T-helper 2 cell treated with Interferon-gamma antibody and Interleukin-4, amounts not matched to agents 100 ng/mL and 5 ng/mL, for 36 hours (primary cell): ENCODE data around the gene RHEB. TPM values are rescaled to one million over a fixed set of nuclear protein-coding genes. Genes with fewer than 3 reads are reported as not detected.

Experiments
- intact Hi-C: fragments of 100-400 bp; cut with micrococcal nuclease; formaldehyde crosslinking; loops from one replicate; pipeline ENCODE4 v1.15.1; 2023
- total RNA-seq: library from RNA; stranded (reverse); gene quantifications from 2 replicates; pipeline ENCODE4 v1.2.3, GENCODE V29; 2022

The RHEB gene
- total RNA-seq, 1 donor from 2014 or later: 71.1 TPM

DNA sequence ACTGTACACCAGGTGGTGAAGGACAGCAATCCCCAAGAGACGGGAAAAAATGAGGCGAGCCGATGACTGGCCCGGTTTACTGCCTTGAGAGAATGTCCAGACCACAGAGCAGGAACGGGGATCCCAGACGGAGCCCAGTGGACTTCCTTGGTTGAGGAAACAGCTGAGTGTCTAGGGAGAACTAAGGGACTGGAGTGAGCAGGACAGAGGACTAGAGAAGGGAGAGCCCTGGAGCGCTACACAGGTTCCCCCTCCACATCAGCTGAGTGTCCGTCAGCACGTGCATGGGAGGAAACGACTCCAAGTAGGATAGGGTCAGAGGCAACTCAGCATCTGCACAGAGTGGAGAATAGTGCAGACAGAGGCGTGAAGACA lies 102.8 kb downstream of the RHEB start:
- intact Hi-C loops: no loop called here

DNA sequence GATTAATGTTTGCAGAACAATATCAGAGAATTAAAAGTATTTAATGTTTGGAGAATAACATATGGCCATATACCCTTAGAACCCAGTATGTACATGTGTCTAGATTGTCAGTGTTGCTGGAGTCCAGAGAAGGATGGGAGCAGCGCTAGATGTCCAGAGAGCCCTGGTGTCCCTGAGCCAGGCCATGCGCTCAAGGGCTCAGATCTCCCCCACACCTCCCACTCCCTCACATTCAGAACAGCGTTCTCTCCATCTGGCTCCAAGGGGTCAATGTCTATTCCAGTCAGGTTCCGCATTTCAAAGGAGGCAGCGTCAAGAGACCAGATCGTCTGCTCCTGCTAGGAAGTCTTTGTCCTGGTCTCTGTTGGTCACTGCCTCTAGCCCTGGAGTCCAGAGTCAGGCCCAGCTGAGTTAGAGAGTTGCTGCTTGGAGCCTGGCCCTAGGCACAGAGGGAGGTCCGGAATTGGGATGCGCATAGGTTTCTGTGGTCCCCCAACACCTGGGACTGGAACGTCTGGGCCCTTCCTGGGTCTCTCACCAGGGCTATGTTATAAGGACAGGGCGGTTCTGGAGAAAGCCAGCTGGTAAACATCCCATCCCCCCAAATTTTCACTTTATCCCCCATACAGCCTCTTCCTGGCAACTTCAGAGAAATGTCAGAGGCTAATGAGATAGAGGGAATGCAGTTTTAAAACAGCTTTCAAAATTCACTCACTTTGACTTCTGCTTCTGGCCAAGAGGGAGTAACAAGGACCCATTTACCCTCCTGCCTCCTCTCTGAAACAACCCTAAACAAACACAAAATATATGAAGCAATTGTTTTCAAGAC lies 103.4 kb downstream of the RHEB start:
- intact Hi-C loops: no loop called here

Other genes starting within 250 kb of the RHEB start
- gene NUB1, start 178.1 kb downstream of the RHEB start, total RNA-seq: 60.2 and 64.3 TPM in 2 replicates
- not detected in 2 replicates for gene WDR86, start 109.9 kb downstream of the RHEB start, total RNA-seq
- gene CRYGN, start 79.8 kb downstream of the RHEB start, total RNA-seq: not detected in 2 replicates